ENCODE data around the gene DDIT4. TPM values are rescaled to one million over a fixed set of nuclear protein-coding genes. Genes with fewer than 3 reads are reported as not detected.

DDIT4 gene
- total and polyA plus RNA-seq, 9 of the 15 experiments (the other 6 are each of a cell fraction or from before 2014, with no cell fraction given), result 8.2 to 675 (median 159) TPM

DNA sequence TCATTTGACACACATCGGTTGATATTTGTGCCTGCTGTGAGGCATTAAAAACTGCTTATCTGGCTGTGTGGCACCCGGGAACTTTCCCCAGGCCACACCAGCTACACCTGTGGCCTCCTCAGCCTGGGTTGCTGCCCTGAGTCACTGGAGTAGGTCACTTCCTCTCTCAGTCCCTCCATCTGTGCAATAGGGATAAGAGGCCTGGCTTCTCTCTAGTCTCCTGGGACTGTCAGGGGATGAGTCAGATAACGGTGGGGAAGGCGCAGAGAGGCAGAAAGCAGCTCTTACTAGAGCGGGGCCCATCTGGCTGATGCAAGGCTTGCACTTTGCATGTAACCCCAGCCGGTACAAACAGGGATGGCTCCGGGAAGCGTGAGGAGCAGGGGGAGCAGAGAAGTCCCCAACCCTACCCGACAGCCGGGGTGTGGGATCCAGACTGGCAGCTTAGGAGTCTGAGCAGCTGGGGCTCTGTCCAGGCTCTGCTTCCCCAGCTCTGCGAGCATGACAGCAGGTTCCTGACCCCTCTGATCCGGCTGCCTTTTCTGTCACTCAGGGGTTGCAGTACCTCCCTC, 47.0 kb downstream of the DDIT4 start (continued):
- TF ChIP-seq LEF1 (IDR thresholded peaks at IDR 0.05), result peak; percentile 99
- no peak for TF ChIP-seq ZNF551 (CRISPR knock-in tag; IDR thresholded peaks at IDR 0.05)
- no peak for TF ChIP-seq NCOA4 (IDR thresholded peaks at IDR 0.05; ENCODE audit: partially characterized antibody)
- TF ChIP-seq GTF2B (IDR thresholded peaks at IDR 0.05; ENCODE audit: extremely low read depth, insufficient read length), result peak; percentile 66
- no peak for TF ChIP-seq ZNF77 (CRISPR knock-in tag; IDR thresholded peaks at IDR 0.05)
- TF ChIP-seq NUFIP1 (IDR thresholded peaks at IDR 0.05; ENCODE audit: partially characterized antibody), result peak; percentile 60
- TF ChIP-seq CEBPB (tag; IDR thresholded peaks at IDR 0.05), result peak; percentile 99
- TF ChIP-seq POU5F1 (IDR thresholded peaks at IDR 0.05; ENCODE audit: borderline replicate concordance, low read depth, low read length, partially characterized antibody), result peak; percentile 22
- TF ChIP-seq RBM25 (IDR thresholded peaks at IDR 0.05; ENCODE audit: low read depth, low read length, severe bottlenecking), result peak; percentile 59
- no peak for TF ChIP-seq SNIP1 (IDR thresholded peaks at IDR 0.05; ENCODE audit: low read depth)
- no peak for TF ChIP-seq ARHGAP35 (IDR thresholded peaks at IDR 0.05; ENCODE audit: partially characterized antibody)
- TF ChIP-seq, protein P1, sequence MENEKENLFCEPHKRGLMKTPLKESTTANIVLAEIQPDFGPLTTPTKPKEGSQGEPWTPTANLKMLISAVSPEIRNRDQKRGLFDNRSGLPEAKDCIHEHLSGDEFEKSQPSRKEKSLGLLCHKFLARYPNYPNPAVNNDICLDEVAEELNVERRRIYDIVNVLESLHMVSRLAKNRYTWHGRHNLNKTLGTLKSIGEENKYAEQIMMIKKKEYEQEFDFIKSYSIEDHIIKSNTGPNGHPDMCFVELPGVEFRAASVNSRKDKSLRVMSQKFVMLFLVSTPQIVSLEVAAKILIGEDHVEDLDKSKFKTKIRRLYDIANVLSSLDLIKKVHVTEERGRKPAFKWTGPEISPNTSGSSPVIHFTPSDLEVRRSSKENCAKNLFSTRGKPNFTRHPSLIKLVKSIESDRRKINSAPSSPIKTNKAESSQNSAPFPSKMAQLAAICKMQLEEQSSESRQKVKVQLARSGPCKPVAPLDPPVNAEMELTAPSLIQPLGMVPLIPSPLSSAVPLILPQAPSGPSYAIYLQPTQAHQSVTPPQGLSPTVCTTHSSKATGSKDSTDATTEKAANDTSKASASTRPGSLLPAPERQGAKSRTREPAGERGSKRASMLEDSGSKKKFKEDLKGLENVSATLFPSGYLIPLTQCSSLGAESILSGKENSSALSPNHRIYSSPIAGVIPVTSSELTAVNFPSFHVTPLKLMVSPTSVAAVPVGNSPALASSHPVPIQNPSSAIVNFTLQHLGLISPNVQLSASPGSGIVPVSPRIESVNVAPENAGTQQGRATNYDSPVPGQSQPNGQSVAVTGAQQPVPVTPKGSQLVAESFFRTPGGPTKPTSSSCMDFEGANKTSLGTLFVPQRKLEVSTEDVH (IDR thresholded peaks at IDR 0.05; ENCODE audit: low read depth, partially characterized antibody), result peak; percentile 90
- TF ChIP-seq ZNF232 (CRISPR knock-in tag; IDR thresholded peaks at IDR 0.05), result no peak
- no peak for TF ChIP-seq RFX1 (IDR thresholded peaks at IDR 0.05)
- peak; percentile 76 for TF ChIP-seq FOS (IDR thresholded peaks at IDR 0.05; ENCODE audit: extremely low read depth, insufficient read length)
- TF ChIP-seq TAL1 (IDR thresholded peaks at IDR 0.05), result peak; percentile 98
- TF ChIP-seq KDM2B (CRISPR knock-in tag; IDR thresholded peaks at IDR 0.05), result no peak
- TF ChIP-seq NONO (IDR thresholded peaks at IDR 0.05; ENCODE audit: low read depth in 2 of 2, low read length in 1 of 2), result 0 out of 4 replicates have a peak, but pooled peaks of 1 of the 2 experiments have one; percentile 76
- TF ChIP-seq IRF2 (CRISPR knock-in tag; IDR thresholded peaks at IDR 0.05), result no peak
- TF ChIP-seq KLF13 (tag; IDR thresholded peaks at IDR 0.05; ENCODE audit: borderline replicate concordance, low read depth), result no peak
- no peak for TF ChIP-seq HMG20A (CRISPR knock-in tag; conservative IDR thresholded peaks at IDR 0.05)
- peak; percentile 98 for TF ChIP-seq EP400 (IDR thresholded peaks at IDR 0.05)
- peak; percentile 99 for TF ChIP-seq JUND (IDR thresholded peaks at IDR 0.05; ENCODE audit: borderline replicate concordance, low read depth, low read length)
- TF ChIP-seq JUND (tag; IDR thresholded peaks at IDR 0.05; ENCODE audit: borderline replicate concordance, low read depth, low read length), result peak; percentile 99
- no peak for TF ChIP-seq TAF15 (IDR thresholded peaks at IDR 0.05; ENCODE audit: low read depth, low read length)
- TF ChIP-seq E2F5 (CRISPR knock-in tag; IDR thresholded peaks at IDR 0.05), result no peak
- TF ChIP-seq KHSRP (IDR thresholded peaks at IDR 0.05), result peak; percentile 76
- peak; percentile 92 for TF ChIP-seq NFRKB (IDR thresholded peaks at IDR 0.05; ENCODE audit: low read depth)
